Tracheal epithelial cell (primary cell): ENCODE results near the gene HS3ST6. TPM values are rescaled to one million over a fixed set of nuclear protein-coding genes. Genes with fewer than 3 reads are reported as not detected.

Source experiments
- total RNA-seq: library from RNA; depleted of rRNA; stranded (reverse); fragments of >200 nt; gene quantifications from 2 replicates; pipeline ENCODE4 v1.2.1, GENCODE V29; 2014

The HS3ST6 gene
- total RNA-seq: 0.24 TPM in 1 of 2 replicates, not detected in the other

GRCh38 chr16:1918351-1919326 lies at the start of gene HS3ST6:
Gene HS3ST6 (minus strand): TSS chr16:1918415. CDS start chr16:1918323, 92 bp downstream.

GRCh38 chr16:1966460-1966859 lies 48.2 kb upstream of the HS3ST6 start, which contains the start of gene RNF151:
Gene RNF151 (plus strand): TSS chr16:1966856. CDS start chr16:1966882, 26 bp downstream.

GRCh38 chr16:1964506-1965395 lies 46.5 kb upstream of the HS3ST6 start, which contains the start of gene RPS2:
Gene RPS2 (minus strand): TSS chr16:1964826. CDS start chr16:1964625, 201 bp downstream.

GRCh38 chr16:1959269-1960039 lies 41.2 kb upstream of the HS3ST6 start, which contains the start of gene NDUFB10:
Gene NDUFB10 (plus strand): TSS chr16:1959538. CDS start chr16:1959625, 87 bp downstream.

GRCh38 chr16:1942810-1943726 lies 24.9 kb upstream of the HS3ST6 start, which contains the start of gene MSRB1:
Gene MSRB1 (minus strand): TSS chr16:1943199. CDS start chr16:1943156, 43 bp downstream.

GRCh38 chr16:1871974-1872635 lies 46.1 kb downstream of the HS3ST6 start, which contains the start of gene MEIOB:
Gene MEIOB (minus strand): TSS chr16:1872164. CDS start chr16:1868175, 3,989 bp downstream.

Other genes starting within 250 kb of the HS3ST6 start
- gene JPT2, start 240.1 kb downstream of the HS3ST6 start, total RNA-seq: 75.2 and 122 TPM in 2 replicates
- 20.0 and 22.2 TPM in 2 replicates for gene MAPK8IP3, start 212.2 kb downstream of the HS3ST6 start, total RNA-seq
- 114 and 146 TPM in 2 replicates for gene NME3, start 146.9 kb downstream of the HS3ST6 start, total RNA-seq
- gene EME2, start 145.6 kb downstream of the HS3ST6 start, total RNA-seq: 2.8 and 17.8 TPM in 2 replicates
- gene MRPS34, start 145.3 kb downstream of the HS3ST6 start, total RNA-seq: 91.8 and 93.1 TPM in 2 replicates
- 54.2 and 59.3 TPM in 2 replicates for gene SPSB3, start 135.8 kb downstream of the HS3ST6 start, total RNA-seq
- 82.7 and 111 TPM in 2 replicates for gene NUBP2, start 135.5 kb downstream of the HS3ST6 start, total RNA-seq
- under 0.01 TPM in 1 of 2 replicates, not detected in the other for gene IGFALS, start 124.7 kb downstream of the HS3ST6 start, total RNA-seq
- gene HAGH, start 91.6 kb downstream of the HS3ST6 start, total RNA-seq: 68.2 and 75.2 TPM in 2 replicates
- gene FAHD1, start 91.2 kb downstream of the HS3ST6 start, total RNA-seq: 56.5 and 106 TPM in 2 replicates
- 0.24 TPM in 1 of 2 replicates, not detected in the other for gene MEIOB, start 46.3 kb downstream of the HS3ST6 start, total RNA-seq
- gene MSRB1, start 24.8 kb upstream of the HS3ST6 start, total RNA-seq: 0.85 and 1.9 TPM in 2 replicates
- 0.24 TPM in 1 of 2 replicates, not detected in the other for gene RPL3L, start 36.3 kb upstream of the HS3ST6 start, total RNA-seq
- gene NDUFB10, start 41.1 kb upstream of the HS3ST6 start, total RNA-seq: 114 and 124 TPM in 2 replicates
- gene RPS2, start 46.4 kb upstream of the HS3ST6 start, total RNA-seq: 2,434 and 3,731 TPM in 2 replicates
- gene RNF151, start 48.4 kb upstream of the HS3ST6 start, total RNA-seq: 0.85 TPM in 1 of 2 replicates, not detected in the other
- gene TBL3, start 53.6 kb upstream of the HS3ST6 start, total RNA-seq: 65.9 and 82.9 TPM in 2 replicates
- gene NOXO1, start 63.1 kb upstream of the HS3ST6 start, total RNA-seq: 1.2 and 2.6 TPM in 2 replicates
- gene GFER, start 65.8 kb upstream of the HS3ST6 start, total RNA-seq: 8.9 and 24.9 TPM in 2 replicates
- gene SYNGR3, start 71.6 kb upstream of the HS3ST6 start, total RNA-seq: 4.7 and 4.8 TPM in 2 replicates
- gene ZNF598, start 91.4 kb upstream of the HS3ST6 start, total RNA-seq: 28.0 and 31.8 TPM in 2 replicates
- gene NPW, start 101.4 kb upstream of the HS3ST6 start, total RNA-seq: under 0.01 and 1.4 TPM in 2 replicates
- 12.8 and 17.1 TPM in 2 replicates for gene NHERF2, start 108.5 kb upstream of the HS3ST6 start, total RNA-seq
- 32.8 and 45.6 TPM in 2 replicates for gene NTHL1, start 129.4 kb upstream of the HS3ST6 start, total RNA-seq
- 30.6 and 31.3 TPM in 2 replicates for gene TSC2, start 129.6 kb upstream of the HS3ST6 start, total RNA-seq
- 74.2 and 96.1 TPM in 2 replicates for gene PKD1, start 217.5 kb upstream of the HS3ST6 start, total RNA-seq
- 0.48 and 1.7 TPM in 2 replicates for gene RAB26, start 230.2 kb upstream of the HS3ST6 start, total RNA-seq
- 60.2 and 78.9 TPM in 2 replicates for gene TRAF7, start 237.4 kb upstream of the HS3ST6 start, total RNA-seq